Endothelial cell of umbilical vein (primary cell): ENCODE data around the gene CHST11.

Experiments
- CTCF ChIP-seq, 2 donors: IDR thresholded peaks; 1 replicate in 1 of 2; 2 replicates in 1 of 2; pipeline ENCODE4 v1.5.1; 2011; ENCODE audit warnings: low read length in 2 of 2, mild to moderate bottlenecking in 2 of 2, moderate library complexity in 2 of 2, control low read depth in 1 of 2, inconsistent platforms in 1 of 2, low read depth in 1 of 2; ENCODE audit not compliant: insufficient read depth in 1 of 2; ENCODE audit errors: extremely low read depth in 1 of 2
- POLR2A ChIP-seq: IDR thresholded peaks from 2 replicates; pipeline ENCODE4 v1.6.1; 2012; ENCODE audit warnings: low read depth, mild to moderate bottlenecking, control low read depth, low read length
- POLR2AphosphoS5 ChIP-seq: IDR thresholded peaks from 2 replicates; pipeline ENCODE4 v1.6.1; 2012; ENCODE audit warnings: low read depth, mild to moderate bottlenecking, control low read depth, low read length, moderate library complexity; ENCODE audit not compliant: insufficient read depth

GRCh38 chr12:104694161-104694560 is 237.4 kb downstream of the CHST11 start:
- TF ChIP-seq POLR2A (no peak), POLR2AphosphoS5 (no peak), CTCF (IDR thresholded peaks at IDR 0.05; ENCODE audit: extremely low read depth in 1 of 2, insufficient read depth in 1 of 2, low read depth in 1 of 2, low read length in 2 of 2) (no peak)
